H1 (cell line): ENCODE measurements around the gene VEZT. TPM values are rescaled to one million over a fixed set of nuclear protein-coding genes. Genes with fewer than 3 reads are reported as not detected.

Source experiments
- CTCF ChIA-PET: fragments of 300-600 bp; sonication (Branson Sonifier 250); formaldehyde crosslinking; loops from one replicate; lab custom pipeline; 2021; ENCODE audit not compliant: partially characterized antibody; lab: Charles Lee
- POLR2A ChIA-PET: fragments of 300-600 bp; sonication (Branson Sonifier 250); formaldehyde crosslinking; loops from one replicate; lab custom pipeline; 2021; ENCODE audit warnings: inconsistent platforms; ENCODE audit not compliant: partially characterized antibody; lab: Charles Lee
- DNase-seq, 2 experiments: peaks; one replicate each; pipeline versions ENCODE4 v3.0.0 to v3.0.0-alpha.2; 2010 to 2022; ENCODE audit warnings: low spot score in 2 of 2, low read depth in 1 of 2, mixed read lengths in 1 of 2
- FAIRE-seq: peaks from 2 replicates; lab custom pipeline; 2011; peaks lifted over from hg19 to GRCh38; lab: Jason Lieb, UNC
- H2AFZ ChIP-seq: 2 replicates; pipeline ENCODE4 v1.8.1; 2012; ENCODE audit warnings: low read length, inconsistent platforms
- H2AK5ac ChIP-seq: 2 replicates; pipeline ENCODE4 v1.6.1; 2013; ENCODE audit warnings: low read depth, low read length
- H2BK120ac ChIP-seq: replicated peaks from 2 replicates; pipeline ENCODE3; 2013; ENCODE audit warnings: low read depth, low read length, inconsistent platforms
- H2BK12ac ChIP-seq: 2 replicates; pipeline ENCODE4 v1.6.1; 2013; ENCODE audit warnings: low read depth, low read length
- H2BK15ac ChIP-seq: 2 replicates; pipeline ENCODE4 v1.6.1; 2013; ENCODE audit warnings: low read length
- H2BK20ac ChIP-seq: 2 replicates; pipeline ENCODE4 v1.6.1; 2013; ENCODE audit warnings: low read length
- H2BK5ac ChIP-seq: 2 replicates; pipeline ENCODE4 v1.6.1; 2013; ENCODE audit warnings: low read depth, low read length
- H3K14ac ChIP-seq: 2 replicates; pipeline ENCODE4 v1.6.1; 2013; ENCODE audit warnings: inconsistent platforms; ENCODE audit not compliant: insufficient read length
- H3K18ac ChIP-seq: 2 replicates; pipeline ENCODE4 v1.6.1; 2013; ENCODE audit warnings: low read length; ENCODE audit errors: extremely low read depth
- H3K23ac ChIP-seq: 2 replicates; pipeline ENCODE4 v1.6.1; 2013; ENCODE audit warnings: inconsistent platforms; ENCODE audit not compliant: insufficient read length
- H3K23me2 ChIP-seq: 2 replicates; pipeline ENCODE4 v1.6.1; 2013; ENCODE audit warnings: low read depth, low read length
- H3K27ac ChIP-seq: 2 replicates; pipeline ENCODE4 v1.6.1; 2011; ENCODE audit warnings: low read depth, low read length, inconsistent platforms
- H3K27me3 ChIP-seq, 4 experiments: replicated peaks in 1 of 4; 1 replicate in 1 of 4; 2 replicates in 3 of 4; pipeline versions ENCODE4 v1.6.1 to v1.8.1; 2011 to 2013; ENCODE audit warnings: low read length in 3 of 4, mild to moderate bottlenecking in 3 of 4, inconsistent platforms in 2 of 4, mixed read lengths in 2 of 4, moderate library complexity in 1 of 4; ENCODE audit not compliant: control insufficient read depth in 3 of 4, insufficient read depth in 3 of 4; ENCODE audit errors: extremely low read depth in 1 of 4
- H3K36me3 ChIP-seq, 4 experiments: 2 replicates each; pipeline versions ENCODE4 v1.6.1 to v1.8.1; 2011 to 2013; ENCODE audit warnings: mild to moderate bottlenecking in 4 of 4, low read length in 3 of 4, moderate library complexity in 2 of 4, control low read depth in 1 of 4, inconsistent platforms in 1 of 4; ENCODE audit not compliant: insufficient read depth in 4 of 4, control insufficient read depth in 2 of 4
- H3K4ac ChIP-seq: replicated peaks from 2 replicates; pipeline ENCODE3; 2013; ENCODE audit warnings: low read length, low read depth, mixed read lengths, inconsistent platforms; ENCODE audit not compliant: insufficient read length
- H3K4me1 ChIP-seq, 4 experiments: replicated peaks in 1 of 4; 1 replicate in 1 of 4; 2 replicates in 3 of 4; pipeline versions ENCODE4 v1.6.1 to v1.8.1; 2011 to 2013; ENCODE audit warnings: low read length in 3 of 4, inconsistent platforms in 2 of 4, mixed read lengths in 1 of 4; ENCODE audit not compliant: insufficient read depth in 4 of 4, control insufficient read depth in 3 of 4
- H3K4me2 ChIP-seq, 2 experiments: 2 replicates each; pipeline versions ENCODE4 v1.6.1 to v1.8.1; 2011 to 2013; ENCODE audit warnings: low read depth in 2 of 2, low read length in 2 of 2, control low read depth in 1 of 2, inconsistent platforms in 1 of 2, mild to moderate bottlenecking in 1 of 2; ENCODE audit not compliant: insufficient read depth in 1 of 2
- H3K4me3 ChIP-seq, 4 experiments: fragments of 200-600, 300-600 bp in 1 of 4; sonication (generic), shearing (Covaris generic), sonication (Bioruptor Twin) in 1 of 4; 2 replicates each; pipeline versions ENCODE4 v1.5.1 to v1.8.1; 2011 to 2016; ENCODE audit warnings: low read length in 4 of 4, low read depth in 3 of 4, control low read depth in 2 of 4, inconsistent platforms in 2 of 4, mild to moderate bottlenecking in 2 of 4, mixed read lengths in 1 of 4, moderate library complexity in 1 of 4; ENCODE audit not compliant: insufficient read depth in 2 of 4; ENCODE audit errors: extremely low read depth in 1 of 4
- H3K56ac ChIP-seq: replicated peaks from 2 replicates; pipeline ENCODE3; 2013; ENCODE audit warnings: low read depth, mild to moderate bottlenecking, mixed read lengths, low read length, inconsistent platforms; ENCODE audit not compliant: insufficient read length
- H3K79me1 ChIP-seq: 2 replicates; pipeline ENCODE4 v1.6.1; 2013; ENCODE audit warnings: low read depth, low read length, control low read depth
- H3K79me2 ChIP-seq, 2 experiments: 2 replicates each; pipeline versions ENCODE4 v1.6.1 to v1.8.1; 2012 to 2013; ENCODE audit warnings: low read length in 2 of 2, mild to moderate bottlenecking in 2 of 2, inconsistent platforms in 1 of 2; ENCODE audit not compliant: insufficient read depth in 2 of 2, control insufficient read depth in 1 of 2
- H3K9ac ChIP-seq, 4 experiments: replicated peaks in 1 of 4; 1 replicate in 1 of 4; 2 replicates in 3 of 4; pipeline versions ENCODE4 v1.6.1 to v1.8.1; 2011 to 2013; ENCODE audit warnings: low read depth in 3 of 4, low read length in 3 of 4, control low read depth in 2 of 4, mild to moderate bottlenecking in 2 of 4, moderate library complexity in 2 of 4, inconsistent platforms in 1 of 4; ENCODE audit errors: extremely low read depth in 1 of 4
- H3K9me3 ChIP-seq, 2 experiments: 2 replicates each; pipeline versions ENCODE4 v1.6.1 to v1.8.1; 2012 to 2013; ENCODE audit warnings: mild to moderate bottlenecking in 2 of 2, moderate library complexity in 2 of 2, control low read depth in 1 of 2, inconsistent platforms in 1 of 2, low read depth in 1 of 2, low read length in 1 of 2, mixed read lengths in 1 of 2; ENCODE audit not compliant: insufficient read depth in 2 of 2
- H4K20me1 ChIP-seq, 2 experiments: replicated peaks in 1 of 2; 2 replicates each; pipeline versions ENCODE3 to v1.8.1; 2011 to 2013; ENCODE audit warnings: inconsistent platforms in 2 of 2, low read length in 2 of 2, mild to moderate bottlenecking in 1 of 2; ENCODE audit not compliant: insufficient read depth in 2 of 2, control insufficient read depth in 1 of 2
- H4K5ac ChIP-seq: 2 replicates; pipeline ENCODE4 v1.6.1; 2013; ENCODE audit warnings: low read length, low read depth, mixed read lengths, inconsistent platforms; ENCODE audit not compliant: insufficient read length
- H4K8ac ChIP-seq: 2 replicates; pipeline ENCODE4 v1.8.0; 2013; ENCODE audit warnings: mild to moderate bottlenecking, moderate library complexity, low read length, inconsistent platforms; ENCODE audit not compliant: insufficient read depth; ENCODE audit errors: extremely low read depth
- H4K91ac ChIP-seq: replicated peaks from 2 replicates; pipeline ENCODE3; 2013; ENCODE audit warnings: low read length, mixed read lengths, inconsistent platforms; ENCODE audit not compliant: insufficient read length
- CREB1 ChIP-seq: IDR thresholded peaks from 2 replicates; pipeline ENCODE4 v1.6.1; 2012; ENCODE audit warnings: inconsistent platforms
- NRF1 ChIP-seq: IDR thresholded peaks from 2 replicates; pipeline ENCODE4 v1.6.1; 2011; ENCODE audit warnings: mild to moderate bottlenecking, low read depth, low read length, improper control_type of control experiment
- WGBS, 2 experiments: shearing (Covaris generic) in 1 of 2; methylation state at CpG; one replicate each; pipeline versions ENCODE4 v1.1.6 to v1.1.7; 2013 to 2015; ENCODE audit warnings: low lambda C conversion rate in 2 of 2, mixed read lengths in 2 of 2, inconsistent platforms in 1 of 2, low coverage in 1 of 2, missing lambda C conversion rate in 1 of 2; ENCODE audit not compliant: insufficient replicate concordance in 2 of 2, insufficient coverage in 1 of 2, insufficient read length in 1 of 2; ENCODE audit errors: extremely low coverage in 1 of 2, missing lambda C conversion rate in 1 of 2; 5-methylcytosine and 5-hydroxymethylcytosine counted together
- polyA plus RNA-seq, 7 experiments: library from polyadenylated mRNA; depleted of rRNA in 3 of 7; stranded (reverse) in 5 of 7; unstranded in 2 of 7; fragments of >200 nt in 5 of 7; fragments of 200-250 nt in 2 of 7; gene quantifications; 1 replicate in 5 of 7; 2 replicates in 1 of 7; 4 replicates in 1 of 7; pipeline versions ENCODE4 v1.2.1 to v1.2.3, GENCODE V29; 2011 to 2013; ENCODE audit warnings: missing spikeins in 2 of 7, mixed read lengths in 2 of 7
- total RNA-seq: library from RNA; stranded (reverse); fragmentation: NEBNext Ultra II Directional; extraction: Animal tissue kit (Norgen Biotek cat#: 25700); gene quantifications from 2 replicates; pipeline ENCODE4 v1.2.1, GENCODE V29; 2021

Gene VEZT
- total and polyA plus RNA-seq, 2 of the 8 experiments (the other 6 are each of a cell fraction or from before 2014, with no cell fraction given): 44.0 to 56.1 TPM

- peaks cover 0 to 16% of the 10 kb centered on the region in 2 experiments; a peak in 2 of 4 replicates for H3K79me2 ChIP-seq
- 82% methylated on average over 4 of the region's 4 CpGs; no CpG with 5 or more reads in 1 of the 2 experiments for WGBS, 2 experiments
- FAIRE-seq: no peak
Observed at GRCh38 chr12:95178136-95178535, 39.5 kb upstream of the VEZT start.

More at GRCh38 chr12:95178136-95178535, 39.5 kb upstream of the VEZT start:
- Histone ChIP-seq H2BK5ac (no peak overlapping the region), H3K4me2 (no peak overlapping the region), H3K36me3 (no peaks in the 10 kb centered on the region), H3K14ac (no peak overlapping the region), H2AFZ (no peak overlapping the region), H2BK12ac (no peak overlapping the region), H4K8ac (no peak overlapping the region), H3K23ac (no peak overlapping the region), H2BK15ac (no peak overlapping the region), H3K27ac (no peak overlapping the region), H3K4ac (no peak overlapping the region), H3K79me1 (peaks cover 2% of the 10 kb centered on the region; the same call in 1 of the 2 replicates), H3K9ac (no peak overlapping the region), H3K56ac (no peak overlapping the region), H4K20me1 (no peaks in the 10 kb centered on the region), H2BK120ac (no peak overlapping the region), H3K18ac (no peak overlapping the region), H4K5ac (no peak overlapping the region), H3K4me3 (no peak overlapping the region), H4K91ac (no peak overlapping the region), H3K4me1 (no peaks in the 10 kb centered on the region; a peak in 1 of 7 replicates), H3K23me2 (no peaks in the 10 kb centered on the region), H2AK5ac (no peak overlapping the region), H2BK20ac (no peak overlapping the region), H3K27me3 (no peaks in the 10 kb centered on the region), H3K9me3 (no peaks in the 10 kb centered on the region)
- TF ChIP-seq NRF1: no peak
- no peak for TF ChIP-seq CREB1
- CTCF ChIA-PET: no interaction called here
- DNase-seq: no peak
- POLR2A ChIA-PET: interaction anchor here (0.6 kb wide), 1 partner anchor 14 kb away, joined by 4 read pairs; no protein-coding TSS in a partner anchor
